Activated T-helper 1 cell treated with anti-CD3 and anti-CD28 coated beads, Interleukin-12 subunit alpha, Interleukin-12 subunit beta, Interleukin-2, Interleukin-4 antibody, amounts not matched to agents 30 ng/mL and 10 ng/mL and 1 ng/mL, durations not matched to agents 14 hours and 24 hours and 36 hours (primary cell): ENCODE data around the gene FMR1. TPM values are rescaled to one million over a fixed set of nuclear protein-coding genes. Genes with fewer than 3 reads are reported as not detected.

Experiments
- total RNA-seq: library from RNA; stranded (reverse); gene quantifications from 2 replicates; pipeline ENCODE4 v1.2.3, GENCODE V29; 2022

Gene FMR1
- total RNA-seq, 1 donor from 2014 or later, result 37.5 TPM

Other genes starting within 250 kb of the FMR1 start
- not detected in 2 replicates for gene FMR1NB, start 69.4 kb downstream of the FMR1 start, total RNA-seq